ENCODE data around the gene TRAK1.

Gene TRAK1

GRCh38 chr3:42187936-42188335 lies 96.8 kb downstream of the TRAK1 start:
- H3K4me3 ChIP-seq (ENCODE audit: low read depth, low read length), result no peak overlapping the region
- H3K9me3 ChIP-seq, result no peaks in the 10 kb centered on the region
- DNase-seq, result no peak
- no peaks in the 10 kb centered on the region for H3K36me3 ChIP-seq
- no peaks in the 10 kb centered on the region; the same call in 1 of the 2 replicates for H3K4me1 ChIP-seq
- H3K27me3 ChIP-seq, result no peaks in the 10 kb centered on the region
- TF ChIP-seq CTCF (IDR thresholded peaks at IDR 0.05; ENCODE audit: low read depth, low read length), result no peak

DNA sequence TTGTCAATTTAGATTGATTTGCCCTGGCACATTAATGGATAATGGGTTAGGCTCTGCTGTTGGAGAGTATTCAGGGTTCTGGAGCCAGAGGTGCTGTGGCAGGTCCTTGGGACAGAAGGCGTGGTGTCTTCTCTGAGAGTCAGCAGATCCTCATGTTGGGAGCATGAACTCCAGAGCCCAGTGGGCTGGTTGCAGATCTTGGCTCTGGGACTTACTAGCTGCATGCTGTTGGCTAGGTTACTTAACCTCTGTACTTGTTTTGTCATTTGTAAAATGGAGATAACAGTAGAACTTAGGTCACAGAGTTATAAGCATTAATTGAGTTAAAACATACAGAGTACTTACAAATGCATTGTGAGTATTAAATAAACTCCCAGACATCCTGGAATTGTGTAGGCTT lies 97.2 kb downstream of the TRAK1 start:
- Histone ChIP-seq H3K27me3 (no peaks in the 10 kb centered on the region), H3K4me3 (ENCODE audit: low read depth, low read length) (no peak overlapping the region), H3K4me1 (no peaks in the 10 kb centered on the region; the same call in 1 of the 2 replicates), H3K9me3 (no peaks in the 10 kb centered on the region), H3K36me3 (no peaks in the 10 kb centered on the region)
- no peak for TF ChIP-seq CTCF (IDR thresholded peaks at IDR 0.05; ENCODE audit: low read depth, low read length)
- no peak for DNase-seq

DNA sequence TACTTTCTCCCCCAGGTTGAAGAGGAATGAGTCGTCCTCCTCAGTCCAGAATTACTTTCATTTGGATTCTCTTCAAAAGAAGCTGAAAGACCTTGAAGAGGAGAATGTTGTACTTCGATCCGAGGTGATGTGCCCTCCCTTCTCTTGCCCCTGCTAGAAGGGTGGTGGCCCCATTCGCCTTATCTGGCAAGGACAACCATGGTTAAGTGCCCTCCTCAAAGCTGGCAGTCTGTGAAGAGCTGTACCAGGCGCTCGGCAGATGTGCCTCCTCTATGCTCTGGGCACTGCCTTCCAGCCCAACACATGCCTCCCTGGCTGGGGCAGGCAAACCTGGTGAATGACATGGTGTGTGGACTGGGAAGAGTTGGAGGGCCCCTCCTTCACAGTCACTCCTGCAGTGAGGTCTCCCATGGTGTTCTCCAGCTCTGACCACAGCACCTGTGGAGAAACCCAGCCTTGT lies 97.9 kb downstream of the TRAK1 start:
- H3K27me3 ChIP-seq, result no peaks in the 10 kb centered on the region
- TF ChIP-seq CTCF (IDR thresholded peaks at IDR 0.05; ENCODE audit: low read depth, low read length), result no peak
- no peaks in the 10 kb centered on the region for H3K36me3 ChIP-seq
- no peaks in the 10 kb centered on the region for H3K9me3 ChIP-seq
- H3K4me1 ChIP-seq, result no peaks in the 10 kb centered on the region; the same call in 1 of the 2 replicates
- DNase-seq, result no peak
- no peak overlapping the region for H3K4me3 ChIP-seq (ENCODE audit: low read depth, low read length)

GRCh38 chr3:42189736-42190135 lies 98.6 kb downstream of the TRAK1 start:
- Histone ChIP-seq H3K4me1 (no peaks in the 10 kb centered on the region; the same call in 1 of the 2 replicates), H3K4me3 (ENCODE audit: low read depth, low read length) (no peak overlapping the region), H3K9me3 (no peaks in the 10 kb centered on the region), H3K36me3 (no peaks in the 10 kb centered on the region), H3K27me3 (no peaks in the 10 kb centered on the region)
- no peak for DNase-seq
- no peak for TF ChIP-seq CTCF (IDR thresholded peaks at IDR 0.05; ENCODE audit: low read depth, low read length)

DNA sequence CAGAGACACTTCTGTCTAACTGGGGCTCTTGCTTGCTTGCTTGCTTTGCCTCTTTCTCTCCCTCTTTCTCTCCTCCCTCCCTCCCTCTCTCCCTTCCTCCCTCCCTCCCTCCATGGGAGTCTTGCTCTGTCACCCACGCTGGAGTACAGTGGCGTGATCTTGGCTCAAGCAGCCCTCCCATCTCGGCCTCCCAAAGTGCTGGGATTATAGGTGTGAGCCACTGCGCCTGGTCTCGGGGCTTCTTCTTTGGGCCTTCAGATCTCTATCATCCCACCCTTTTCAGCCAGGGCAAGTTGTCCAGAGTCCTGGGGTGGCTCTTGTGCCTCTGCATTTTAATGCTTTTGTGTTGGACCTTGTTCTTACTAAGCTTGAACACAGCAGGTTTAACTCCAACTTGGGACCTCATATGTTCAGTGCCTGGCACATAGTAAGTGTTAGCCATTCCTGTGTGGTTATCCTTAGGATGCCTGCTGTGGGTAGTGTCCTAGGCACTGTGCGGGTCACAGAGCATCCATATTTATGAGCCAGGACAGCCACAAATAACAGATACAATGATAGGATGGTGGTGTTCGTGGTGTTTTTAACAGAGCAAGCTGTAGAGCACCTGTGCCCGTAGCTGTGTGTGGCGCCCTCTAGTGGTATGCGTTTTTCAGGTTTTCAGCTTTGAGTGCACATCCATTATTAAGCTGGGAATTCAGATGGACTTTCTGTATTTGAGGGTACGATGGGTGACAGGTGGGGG lies 99.7 kb downstream of the TRAK1 start:
- DNase-seq, result peak; percentile 63
- Histone ChIP-seq H3K4me3 (ENCODE audit: low read depth, low read length) (no peak overlapping the region), H3K36me3 (no peaks in the 10 kb centered on the region), H3K27me3 (no peaks in the 10 kb centered on the region), H3K4me1 (no peaks in the 10 kb centered on the region; the same call in 1 of the 2 replicates), H3K9me3 (no peaks in the 10 kb centered on the region)
- TF ChIP-seq CTCF (IDR thresholded peaks at IDR 0.05; ENCODE audit: low read depth, low read length), result peak; percentile 70

GRCh38 chr3:42191443-42191747 lies 100.2 kb downstream of the TRAK1 start:
- no peaks in the 10 kb centered on the region; the same call in 1 of the 2 replicates for H3K4me1 ChIP-seq
- no peak for TF ChIP-seq CTCF (IDR thresholded peaks at IDR 0.05; ENCODE audit: low read depth, low read length)
- H3K4me3 ChIP-seq (ENCODE audit: low read depth, low read length), result no peak overlapping the region
- H3K9me3 ChIP-seq, result no peaks in the 10 kb centered on the region
- H3K36me3 ChIP-seq, result no peaks in the 10 kb centered on the region
- H3K27me3 ChIP-seq, result no peaks in the 10 kb centered on the region
- no peak for DNase-seq
